H1 (cell line): ENCODE measurements around the gene FRMD7. TPM values are rescaled to one million over a fixed set of nuclear protein-coding genes. Genes with fewer than 3 reads are reported as not detected.

Source experiments
- CTCF ChIA-PET: fragments of 300-600 bp; sonication (Branson Sonifier 250); formaldehyde crosslinking; loops from one replicate; lab custom pipeline; 2021; ENCODE audit not compliant: partially characterized antibody; lab: Charles Lee
- POLR2A ChIA-PET: fragments of 300-600 bp; sonication (Branson Sonifier 250); formaldehyde crosslinking; loops from one replicate; lab custom pipeline; 2021; ENCODE audit warnings: inconsistent platforms; ENCODE audit not compliant: partially characterized antibody; lab: Charles Lee
- DNase-seq, 2 experiments: peaks; one replicate each; pipeline versions ENCODE4 v3.0.0 to v3.0.0-alpha.2; 2010 to 2022; ENCODE audit warnings: low spot score in 2 of 2, low read depth in 1 of 2, mixed read lengths in 1 of 2
- FAIRE-seq: peaks from 2 replicates; lab custom pipeline; 2011; peaks lifted over from hg19 to GRCh38; lab: Jason Lieb, UNC
- H2AFZ ChIP-seq: 2 replicates; pipeline ENCODE4 v1.8.1; 2012; ENCODE audit warnings: low read length, inconsistent platforms
- H2AK5ac ChIP-seq: 2 replicates; pipeline ENCODE4 v1.6.1; 2013; ENCODE audit warnings: low read depth, low read length
- H2BK120ac ChIP-seq: replicated peaks from 2 replicates; pipeline ENCODE3; 2013; ENCODE audit warnings: low read depth, low read length, inconsistent platforms
- H2BK12ac ChIP-seq: 2 replicates; pipeline ENCODE4 v1.6.1; 2013; ENCODE audit warnings: low read depth, low read length
- H2BK15ac ChIP-seq: 2 replicates; pipeline ENCODE4 v1.6.1; 2013; ENCODE audit warnings: low read length
- H2BK20ac ChIP-seq: 2 replicates; pipeline ENCODE4 v1.6.1; 2013; ENCODE audit warnings: low read length
- H2BK5ac ChIP-seq: 2 replicates; pipeline ENCODE4 v1.6.1; 2013; ENCODE audit warnings: low read depth, low read length
- H3K14ac ChIP-seq: 2 replicates; pipeline ENCODE4 v1.6.1; 2013; ENCODE audit warnings: inconsistent platforms; ENCODE audit not compliant: insufficient read length
- H3K18ac ChIP-seq: 2 replicates; pipeline ENCODE4 v1.6.1; 2013; ENCODE audit warnings: low read length; ENCODE audit errors: extremely low read depth
- H3K23ac ChIP-seq: 2 replicates; pipeline ENCODE4 v1.6.1; 2013; ENCODE audit warnings: inconsistent platforms; ENCODE audit not compliant: insufficient read length
- H3K23me2 ChIP-seq: 2 replicates; pipeline ENCODE4 v1.6.1; 2013; ENCODE audit warnings: low read depth, low read length
- H3K27ac ChIP-seq: 2 replicates; pipeline ENCODE4 v1.6.1; 2011; ENCODE audit warnings: low read depth, low read length, inconsistent platforms
- H3K27me3 ChIP-seq, 4 experiments: replicated peaks in 1 of 4; 1 replicate in 1 of 4; 2 replicates in 3 of 4; pipeline versions ENCODE4 v1.6.1 to v1.8.1; 2011 to 2013; ENCODE audit warnings: low read length in 3 of 4, mild to moderate bottlenecking in 3 of 4, inconsistent platforms in 2 of 4, mixed read lengths in 2 of 4, moderate library complexity in 1 of 4; ENCODE audit not compliant: control insufficient read depth in 3 of 4, insufficient read depth in 3 of 4; ENCODE audit errors: extremely low read depth in 1 of 4
- H3K36me3 ChIP-seq, 4 experiments: 2 replicates each; pipeline versions ENCODE4 v1.6.1 to v1.8.1; 2011 to 2013; ENCODE audit warnings: mild to moderate bottlenecking in 4 of 4, low read length in 3 of 4, moderate library complexity in 2 of 4, control low read depth in 1 of 4, inconsistent platforms in 1 of 4; ENCODE audit not compliant: insufficient read depth in 4 of 4, control insufficient read depth in 2 of 4
- H3K4ac ChIP-seq: replicated peaks from 2 replicates; pipeline ENCODE3; 2013; ENCODE audit warnings: low read length, low read depth, mixed read lengths, inconsistent platforms; ENCODE audit not compliant: insufficient read length
- H3K4me1 ChIP-seq, 4 experiments: replicated peaks in 1 of 4; 1 replicate in 1 of 4; 2 replicates in 3 of 4; pipeline versions ENCODE4 v1.6.1 to v1.8.1; 2011 to 2013; ENCODE audit warnings: low read length in 3 of 4, inconsistent platforms in 2 of 4, mixed read lengths in 1 of 4; ENCODE audit not compliant: insufficient read depth in 4 of 4, control insufficient read depth in 3 of 4
- H3K4me2 ChIP-seq, 2 experiments: 2 replicates each; pipeline versions ENCODE4 v1.6.1 to v1.8.1; 2011 to 2013; ENCODE audit warnings: low read depth in 2 of 2, low read length in 2 of 2, control low read depth in 1 of 2, inconsistent platforms in 1 of 2, mild to moderate bottlenecking in 1 of 2; ENCODE audit not compliant: insufficient read depth in 1 of 2
- H3K4me3 ChIP-seq, 4 experiments: fragments of 200-600, 300-600 bp in 1 of 4; sonication (generic), shearing (Covaris generic), sonication (Bioruptor Twin) in 1 of 4; 2 replicates each; pipeline versions ENCODE4 v1.5.1 to v1.8.1; 2011 to 2016; ENCODE audit warnings: low read length in 4 of 4, low read depth in 3 of 4, control low read depth in 2 of 4, inconsistent platforms in 2 of 4, mild to moderate bottlenecking in 2 of 4, mixed read lengths in 1 of 4, moderate library complexity in 1 of 4; ENCODE audit not compliant: insufficient read depth in 2 of 4; ENCODE audit errors: extremely low read depth in 1 of 4
- H3K56ac ChIP-seq: replicated peaks from 2 replicates; pipeline ENCODE3; 2013; ENCODE audit warnings: low read depth, mild to moderate bottlenecking, mixed read lengths, low read length, inconsistent platforms; ENCODE audit not compliant: insufficient read length
- H3K79me1 ChIP-seq: 2 replicates; pipeline ENCODE4 v1.6.1; 2013; ENCODE audit warnings: low read depth, low read length, control low read depth
- H3K79me2 ChIP-seq, 2 experiments: 2 replicates each; pipeline versions ENCODE4 v1.6.1 to v1.8.1; 2012 to 2013; ENCODE audit warnings: low read length in 2 of 2, mild to moderate bottlenecking in 2 of 2, inconsistent platforms in 1 of 2; ENCODE audit not compliant: insufficient read depth in 2 of 2, control insufficient read depth in 1 of 2
- H3K9ac ChIP-seq, 4 experiments: replicated peaks in 1 of 4; 1 replicate in 1 of 4; 2 replicates in 3 of 4; pipeline versions ENCODE4 v1.6.1 to v1.8.1; 2011 to 2013; ENCODE audit warnings: low read depth in 3 of 4, low read length in 3 of 4, control low read depth in 2 of 4, mild to moderate bottlenecking in 2 of 4, moderate library complexity in 2 of 4, inconsistent platforms in 1 of 4; ENCODE audit errors: extremely low read depth in 1 of 4
- H3K9me3 ChIP-seq, 2 experiments: 2 replicates each; pipeline versions ENCODE4 v1.6.1 to v1.8.1; 2012 to 2013; ENCODE audit warnings: mild to moderate bottlenecking in 2 of 2, moderate library complexity in 2 of 2, control low read depth in 1 of 2, inconsistent platforms in 1 of 2, low read depth in 1 of 2, low read length in 1 of 2, mixed read lengths in 1 of 2; ENCODE audit not compliant: insufficient read depth in 2 of 2
- H4K20me1 ChIP-seq, 2 experiments: replicated peaks in 1 of 2; 2 replicates each; pipeline versions ENCODE3 to v1.8.1; 2011 to 2013; ENCODE audit warnings: inconsistent platforms in 2 of 2, low read length in 2 of 2, mild to moderate bottlenecking in 1 of 2; ENCODE audit not compliant: insufficient read depth in 2 of 2, control insufficient read depth in 1 of 2
- H4K5ac ChIP-seq: 2 replicates; pipeline ENCODE4 v1.6.1; 2013; ENCODE audit warnings: low read length, low read depth, mixed read lengths, inconsistent platforms; ENCODE audit not compliant: insufficient read length
- H4K8ac ChIP-seq: 2 replicates; pipeline ENCODE4 v1.8.0; 2013; ENCODE audit warnings: mild to moderate bottlenecking, moderate library complexity, low read length, inconsistent platforms; ENCODE audit not compliant: insufficient read depth; ENCODE audit errors: extremely low read depth
- H4K91ac ChIP-seq: replicated peaks from 2 replicates; pipeline ENCODE3; 2013; ENCODE audit warnings: low read length, mixed read lengths, inconsistent platforms; ENCODE audit not compliant: insufficient read length
- ASH2L ChIP-seq: fragments of 200-600, 300-600 bp; sonication (generic); IDR thresholded peaks from one replicate; pipeline ENCODE4 v1.7.1; 2017; ENCODE audit warnings: low read length
- CEBPB ChIP-seq: IDR thresholded peaks from 2 replicates; pipeline ENCODE4 v1.6.1; 2012; ENCODE audit warnings: low read depth, low read length
- KDM5A ChIP-seq: fragments of 200-600 bp; IDR thresholded peaks from 2 replicates; pipeline ENCODE4 v1.7.1; 2012; ENCODE audit warnings: mild to moderate bottlenecking, low read length, inconsistent platforms, mixed read lengths
- MAFK ChIP-seq: IDR thresholded peaks from 2 replicates; pipeline ENCODE4 v1.6.1; 2012; ENCODE audit warnings: low read depth, mild to moderate bottlenecking, improper control_type of control experiment, low read length
- POLR2A ChIP-seq, 2 experiments: IDR thresholded peaks; 1 replicate in 1 of 2; 2 replicates in 1 of 2; pipeline ENCODE4 v1.6.1; 2011; ENCODE audit warnings: low read depth in 2 of 2, low read length in 2 of 2, mild to moderate bottlenecking in 2 of 2; ENCODE audit errors: control extremely low read depth in 1 of 2
- RFX5 ChIP-seq: IDR thresholded peaks from 2 replicates; pipeline ENCODE4 v1.6.1; 2011; ENCODE audit warnings: low read depth, low read length, improper control_type of control experiment, borderline replicate concordance
- RXRA ChIP-seq: IDR thresholded peaks from 2 replicates; pipeline ENCODE4 v1.6.1; 2011; ENCODE audit warnings: low read depth, mild to moderate bottlenecking, low read length, moderate library complexity; ENCODE audit not compliant: insufficient read depth
- SAP30 ChIP-seq: fragments of 300-600 bp; sonication (generic); IDR thresholded peaks from 2 replicates; pipeline ENCODE4 v1.7.1; 2012; ENCODE audit warnings: low read length, moderate library complexity, mild to moderate bottlenecking, inconsistent platforms; ENCODE audit not compliant: insufficient read depth, insufficient replicate concordance
- SIX5 ChIP-seq: IDR thresholded peaks from 2 replicates; pipeline ENCODE4 v1.6.1; 2011; ENCODE audit warnings: mild to moderate bottlenecking, low read depth, low read length
- SUZ12 ChIP-seq: fragments of 200-600 bp; sonication (generic); IDR thresholded peaks from 2 replicates; pipeline ENCODE4 v1.6.1; 2012; ENCODE audit warnings: mild to moderate bottlenecking, inconsistent platforms, low read length, moderate library complexity, mixed read lengths
- WGBS, 2 experiments: shearing (Covaris generic) in 1 of 2; methylation state at CpG; one replicate each; pipeline versions ENCODE4 v1.1.6 to v1.1.7; 2013 to 2015; ENCODE audit warnings: low lambda C conversion rate in 2 of 2, mixed read lengths in 2 of 2, inconsistent platforms in 1 of 2, low coverage in 1 of 2, missing lambda C conversion rate in 1 of 2; ENCODE audit not compliant: insufficient replicate concordance in 2 of 2, insufficient coverage in 1 of 2, insufficient read length in 1 of 2; ENCODE audit errors: extremely low coverage in 1 of 2, missing lambda C conversion rate in 1 of 2; 5-methylcytosine and 5-hydroxymethylcytosine counted together
- polyA plus RNA-seq, 7 experiments: library from polyadenylated mRNA; depleted of rRNA in 3 of 7; stranded (reverse) in 5 of 7; unstranded in 2 of 7; fragments of >200 nt in 5 of 7; fragments of 200-250 nt in 2 of 7; gene quantifications; 1 replicate in 5 of 7; 2 replicates in 1 of 7; 4 replicates in 1 of 7; pipeline versions ENCODE4 v1.2.1 to v1.2.3, GENCODE V29; 2011 to 2013; ENCODE audit warnings: missing spikeins in 2 of 7, mixed read lengths in 2 of 7
- total RNA-seq: library from RNA; stranded (reverse); fragmentation: NEBNext Ultra II Directional; extraction: Animal tissue kit (Norgen Biotek cat#: 25700); gene quantifications from 2 replicates; pipeline ENCODE4 v1.2.1, GENCODE V29; 2021
- TF ChIP-seq, protein P1 (sequence below): IDR thresholded peaks from 2 replicates; pipeline ENCODE4 v1.6.1; 2012; ENCODE audit warnings: inconsistent platforms

Gene FRMD7
- total and polyA plus RNA-seq, 2 of the 8 experiments (the other 6 are each of a cell fraction or from before 2014, with no cell fraction given), result not detected

- no peak overlapping the region for H3K9ac ChIP-seq
- H2BK20ac ChIP-seq, result no peak overlapping the region
- H2BK5ac ChIP-seq, result no peak overlapping the region
- H4K91ac ChIP-seq, result no peak overlapping the region
- no peaks in the 10 kb centered on the region for H3K4me1 ChIP-seq
- no peak overlapping the region for H4K5ac ChIP-seq
- H3K4ac ChIP-seq, result no peak overlapping the region
- FAIRE-seq (no peak), DNase-seq (no peak)
- H2BK12ac ChIP-seq, result no peak overlapping the region
- H3K36me3 ChIP-seq, result no peaks in the 10 kb centered on the region
- POLR2A ChIA-PET, result no interaction called here
- H3K79me1 ChIP-seq, result no peaks in the 10 kb centered on the region
- H2BK120ac ChIP-seq, result no peak overlapping the region
- no peaks in the 10 kb centered on the region for H3K79me2 ChIP-seq
- no peak overlapping the region for H3K18ac ChIP-seq
- H3K14ac ChIP-seq, result no peak overlapping the region
- no peak overlapping the region for H3K4me3 ChIP-seq
- no peaks in the 10 kb centered on the region for H3K9me3 ChIP-seq
- no peak overlapping the region for H3K4me2 ChIP-seq
- CTCF ChIA-PET, result interaction anchor here (1.1 kb wide), 2 partner anchors 10 to 919 kb away, joined by 4 read pairs; no protein-coding TSS in a partner anchor
- H3K23ac ChIP-seq, result no peak overlapping the region
- H2AK5ac ChIP-seq, result no peak overlapping the region
- no peaks in the 10 kb centered on the region for H4K20me1 ChIP-seq
- 53% methylated on average over 3 of the region's 3 CpGs; no CpG with 5 or more reads in 1 of the 2 experiments for WGBS, 2 experiments
- H3K27me3 ChIP-seq, result no peaks in the 10 kb centered on the region
- no peak overlapping the region for H4K8ac ChIP-seq
- H3K27ac ChIP-seq, result no peak overlapping the region
- H2AFZ ChIP-seq, result no peak overlapping the region
- no peaks in the 10 kb centered on the region for H3K23me2 ChIP-seq
- no peak overlapping the region for H2BK15ac ChIP-seq
- H3K56ac ChIP-seq, result no peak overlapping the region
- TF ChIP-seq SIX5 (no peak), KDM5A (no peak), RXRA (no peak), CEBPB (no peak), RFX5 (no peak), POLR2A (IDR thresholded peaks at IDR 0.05; ENCODE audit: control extremely low read depth in 1 of 2, low read depth in 2 of 2, low read length in 2 of 2) (no peak), MAFK (no peak), SAP30 (no peak), ASH2L (no peak), SUZ12 (no peak)
- TF ChIP-seq, protein P1, sequence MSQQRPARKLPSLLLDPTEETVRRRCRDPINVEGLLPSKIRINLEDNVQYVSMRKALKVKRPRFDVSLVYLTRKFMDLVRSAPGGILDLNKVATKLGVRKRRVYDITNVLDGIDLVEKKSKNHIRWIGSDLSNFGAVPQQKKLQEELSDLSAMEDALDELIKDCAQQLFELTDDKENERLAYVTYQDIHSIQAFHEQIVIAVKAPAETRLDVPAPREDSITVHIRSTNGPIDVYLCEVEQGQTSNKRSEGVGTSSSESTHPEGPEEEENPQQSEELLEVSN, result no peak
Observed at GRCh38 chrX:132085786-132086185, 42.0 kb downstream of the FRMD7 start.
